GM18870 (cell line): ENCODE data around the gene RFX7.

ENCODE experiments used
- ATAC-seq: cut with Tn5 transposase; IDR thresholded peaks from one replicate; pipeline ENCODE4 v1.9.1; 2021; ENCODE audit warnings: moderate library complexity; ENCODE audit not compliant: unreplicated experiment

Gene RFX7

DNA sequence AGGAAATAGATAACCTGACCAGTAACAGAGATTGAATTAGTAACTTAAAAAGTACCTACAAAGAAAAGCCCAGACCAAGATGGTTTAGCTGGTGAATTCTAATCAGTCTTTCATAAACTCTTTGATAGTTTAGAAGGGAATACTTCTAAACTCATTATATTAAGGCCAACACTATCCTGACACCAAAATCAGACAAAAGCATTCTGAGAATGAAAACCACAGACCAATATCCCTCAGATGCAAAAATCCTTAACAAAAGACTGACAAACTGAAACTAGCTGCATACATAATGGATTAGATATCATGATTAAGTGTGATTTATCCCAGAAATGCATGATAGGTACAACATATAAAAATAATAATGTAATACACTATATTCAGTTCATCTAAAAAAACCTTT is 115.6 kb downstream of the RFX7 start:
- ATAC-seq = no peak

DNA sequence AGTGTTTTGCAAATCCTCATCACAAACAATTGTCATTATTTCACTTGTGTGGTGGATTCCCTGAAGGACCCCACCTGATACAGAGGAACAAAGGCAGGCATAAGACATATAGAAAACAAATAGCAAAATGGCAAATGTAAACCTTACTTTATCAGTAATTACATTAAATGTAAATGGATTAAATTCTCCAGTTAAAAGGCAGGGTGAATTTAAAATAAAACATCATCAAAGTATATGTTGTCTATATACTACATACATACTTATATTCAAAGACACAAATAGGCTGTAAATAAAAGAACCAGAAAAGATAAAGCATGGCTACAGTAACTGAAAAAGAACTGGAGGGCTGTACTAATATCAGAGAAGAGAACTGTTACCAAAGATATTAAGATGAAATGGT is 117.3 kb downstream of the RFX7 start:
- ATAC-seq = no peak

- no peak for ATAC-seq
These were observed 119.3 kb downstream of the RFX7 start for GRCh38 chr15:56124391-56124790.

GRCh38 chr15:56105855-56106254 is 137.8 kb downstream of the RFX7 start:
- ATAC-seq = no peak

- no peak for ATAC-seq
These were observed 141.2 kb downstream of the RFX7 start for GRCh38 chr15:56102441-56102840.

DNA sequence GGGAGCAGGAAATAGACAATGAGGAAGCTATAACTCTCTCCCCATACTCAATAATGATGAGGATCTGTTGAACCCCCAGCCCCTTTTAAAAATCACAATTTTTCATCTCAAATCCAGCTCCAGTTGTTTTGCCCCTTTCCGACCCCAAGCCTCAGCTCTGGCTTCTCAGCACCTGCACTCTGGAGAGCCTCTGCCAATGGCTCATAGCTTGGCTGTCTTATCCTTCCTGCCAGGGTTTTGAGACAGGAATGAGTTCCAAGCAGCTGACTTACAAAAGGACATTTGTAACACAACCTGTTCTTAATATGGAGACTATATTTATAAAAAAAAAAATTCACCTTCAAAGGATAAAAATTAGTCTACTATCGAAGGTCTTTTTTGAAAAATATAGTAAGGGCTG is 144.4 kb downstream of the RFX7 start:
- ATAC-seq = no peak

- no peak for ATAC-seq
These were observed 145.3 kb downstream of the RFX7 start for GRCh38 chr15:56098195-56098863.

- no peak for ATAC-seq
These were observed 148.3 kb downstream of the RFX7 start for GRCh38 chr15:56095406-56095805.

DNA sequence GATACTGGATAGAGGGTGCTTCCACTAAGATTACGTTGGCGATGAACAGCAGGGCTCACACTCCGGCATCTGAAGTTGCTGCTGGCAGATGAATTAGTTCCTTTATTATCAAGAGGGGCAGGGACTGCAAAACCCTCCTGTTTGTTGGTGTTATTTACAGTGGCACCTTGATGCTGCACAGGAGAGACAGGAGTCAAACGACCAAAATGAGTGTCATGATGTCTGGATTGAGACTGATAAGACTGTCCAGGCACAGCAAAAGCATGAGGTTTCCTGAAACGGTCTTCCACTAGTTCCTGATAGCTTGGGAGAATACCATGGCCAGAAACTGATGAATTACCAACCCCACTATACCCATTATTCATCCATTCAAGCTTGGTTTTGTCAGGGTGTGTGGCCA is 149.5 kb downstream of the RFX7 start:
- ATAC-seq = no peak

DNA sequence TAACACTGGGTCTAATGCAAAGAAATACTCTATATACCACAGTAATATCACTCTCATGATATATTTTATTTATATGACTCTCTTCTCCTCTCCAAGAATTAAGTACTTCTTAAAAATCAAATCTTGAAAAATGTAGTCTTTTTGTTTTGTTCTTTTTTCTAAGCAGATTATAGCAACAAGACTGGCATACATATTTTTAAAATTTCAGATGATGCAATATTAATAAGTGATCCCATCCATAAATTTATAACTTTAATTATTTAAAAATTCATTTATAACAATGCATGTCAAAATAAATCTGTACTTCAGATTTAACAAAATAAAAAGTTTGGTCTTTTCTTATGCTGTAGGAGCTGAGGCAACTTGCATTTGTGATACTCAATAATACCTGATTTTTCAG is 155.3 kb downstream of the RFX7 start:
- no peak for ATAC-seq

DNA sequence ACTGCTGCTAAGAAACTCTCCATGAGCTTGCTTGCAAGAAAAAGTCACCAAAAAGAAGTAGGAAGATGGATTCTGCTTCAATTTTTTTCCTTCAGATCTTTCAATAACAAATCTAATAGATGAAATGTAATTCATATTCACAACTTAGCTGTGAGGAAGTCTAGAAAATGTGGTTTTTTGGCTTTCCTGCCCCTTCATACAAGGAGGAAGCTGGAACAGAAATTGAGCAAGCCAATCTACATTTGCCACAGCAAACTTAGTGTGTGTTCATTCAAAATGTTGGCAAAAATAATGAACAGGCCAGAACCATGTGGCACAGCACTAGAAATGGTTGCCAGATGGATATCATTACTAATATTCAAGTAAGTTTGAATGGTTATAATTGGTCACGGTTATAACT is 157.1 kb downstream of the RFX7 start:
- no peak for ATAC-seq

- no peak for ATAC-seq
These were observed 161.4 kb downstream of the RFX7 start for GRCh38 chr15:56082263-56082761.

DNA sequence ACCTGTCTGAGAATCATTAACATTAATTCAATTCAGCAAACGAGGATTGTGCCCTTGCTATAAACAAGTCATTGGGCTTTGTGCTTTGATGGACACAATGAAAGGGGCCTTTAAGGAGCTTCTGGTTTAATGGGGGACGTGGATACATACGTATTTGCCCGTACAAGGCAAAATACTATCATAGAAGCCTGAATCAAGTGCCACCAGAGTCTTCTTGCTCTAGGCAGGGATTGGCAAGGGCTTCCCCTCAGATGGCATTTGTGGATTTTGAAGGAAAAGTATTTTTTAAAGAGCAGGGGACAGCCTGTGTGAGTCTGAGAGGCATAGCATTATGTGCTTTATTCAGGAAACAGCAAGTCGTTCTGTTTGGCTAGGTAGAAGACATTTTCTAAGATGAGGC is 166.6 kb downstream of the RFX7 start:
- ATAC-seq = no peak

DNA sequence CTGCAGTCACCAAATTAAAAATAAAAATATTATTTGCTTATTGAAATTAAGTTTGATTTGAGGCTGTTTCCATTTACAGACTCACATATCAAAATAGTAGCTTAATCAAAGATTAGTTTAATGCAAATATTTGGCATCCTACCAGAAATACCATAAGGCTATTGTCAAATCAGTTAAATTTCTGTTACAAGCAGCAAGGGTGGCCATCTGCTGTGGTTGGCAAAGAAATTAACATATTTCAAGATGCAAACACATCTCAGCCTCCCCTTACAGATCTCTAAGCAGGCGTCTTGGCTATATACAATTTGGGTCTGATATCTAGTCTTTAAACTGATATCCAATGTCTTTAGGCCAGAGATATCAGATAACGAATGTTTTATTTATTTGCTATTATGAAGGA is 167.0 kb downstream of the RFX7 start:
- no peak for ATAC-seq

- ATAC-seq = no peak
These were observed 169.0 kb downstream of the RFX7 start for GRCh38 chr15:56074481-56075265.

- ATAC-seq = no peak
These were observed 179.5 kb downstream of the RFX7 start for GRCh38 chr15:56064152-56064551.

- ATAC-seq = no peak
These were observed 184.0 kb downstream of the RFX7 start for GRCh38 chr15:56059716-56060115.

- no peak for ATAC-seq
These were observed 184.7 kb downstream of the RFX7 start for GRCh38 chr15:56058986-56059385.

GRCh38 chr15:56056626-56057025 is 187.1 kb downstream of the RFX7 start:
- ATAC-seq = no peak

- no peak for ATAC-seq
These were observed 190.7 kb downstream of the RFX7 start for GRCh38 chr15:56053046-56053400.

GRCh38 chr15:56052395-56053045 is 191.2 kb downstream of the RFX7 start:
- ATAC-seq = peak; percentile 61

- no peak for ATAC-seq
These were observed 192.0 kb downstream of the RFX7 start for GRCh38 chr15:56051676-56052075.
